Measurements from ENCODE around the gene MAP4K4. TPM values are rescaled to one million over a fixed set of nuclear protein-coding genes. Genes with fewer than 3 reads are reported as not detected.
A peak's percentile ranks its signal among the peaks of the same experiment; 100 is the strongest.

MAP4K4 gene
- total and polyA plus RNA-seq, 2 of the 13 experiments (the other 11 are each of a cell fraction or from before 2014, with no cell fraction given) = 105 to 264 TPM

- TF ChIP-seq TFAP4 (IDR thresholded peaks at IDR 0.05; ENCODE audit: borderline replicate concordance, low read depth) = 0 out of 2 replicates have a peak, but pooled peaks have one; percentile 32
- TF ChIP-seq U2AF1 (optimal IDR thresholded peaks at IDR 0.05; ENCODE audit: low read depth, low read length) = no peak
- TF ChIP-seq TERF1 (CRISPR knock-in tag; IDR thresholded peaks at IDR 0.05) = no peak
- no peak for TF ChIP-seq ZFP36L1 (CRISPR knock-in tag; IDR thresholded peaks at IDR 0.05)
- no peak for TF ChIP-seq ZNF224 (CRISPR knock-in tag; IDR thresholded peaks at IDR 0.05)
- TF ChIP-seq SIX1 (CRISPR knock-in tag; IDR thresholded peaks at IDR 0.05; ENCODE audit: borderline replicate concordance) = peak; percentile 81
- TF ChIP-seq NFKB2 (CRISPR knock-in tag; IDR thresholded peaks at IDR 0.05; ENCODE audit: borderline replicate concordance) = no peak
- TF ChIP-seq ZNF576 (CRISPR knock-in tag; IDR thresholded peaks at IDR 0.05) = no peak
- TF ChIP-seq MLXIP (CRISPR knock-in tag; IDR thresholded peaks at IDR 0.05; ENCODE audit: borderline replicate concordance) = no peak
- peak; percentile 88; the same call in 1 of the 2 replicates for TF ChIP-seq RCOR2 (CRISPR knock-in tag; IDR thresholded peaks at IDR 0.05)
- TF ChIP-seq ZNF644 (CRISPR knock-in tag; IDR thresholded peaks at IDR 0.05; ENCODE audit: low read depth) = peak; percentile 91
- peak; percentile 88 for TF ChIP-seq ZGPAT (CRISPR knock-in tag; IDR thresholded peaks at IDR 0.05)
- peak; percentile 96 for TF ChIP-seq NR2F6 (IDR thresholded peaks at IDR 0.05)
- peak; percentile 97 for TF ChIP-seq NR2F6 (CRISPR knock-in tag; IDR thresholded peaks at IDR 0.05)
- peak; percentile 59; the same call in 1 of the 2 replicates for TF ChIP-seq DNMT3B (CRISPR knock-in tag; conservative IDR thresholded peaks at IDR 0.05)
- peak; percentile 64; the same call in 1 of the 2 replicates for TF ChIP-seq ZNF331 (CRISPR knock-in tag; IDR thresholded peaks at IDR 0.05)
- no peak for TF ChIP-seq SNAPC5 (CRISPR knock-in tag; IDR thresholded peaks at IDR 0.05; ENCODE audit: borderline replicate concordance)
- TF ChIP-seq ZBTB34 (CRISPR knock-in tag; IDR thresholded peaks at IDR 0.05) = no peak
These were observed 33.9 kb downstream of the MAP4K4 start (continued) for GRCh38 chr2:101731221-101732054.
